SH-SY5Y (cell line): ENCODE measurements around the gene PATL1.

Experiments
- GATA2 ChIP-seq: IDR thresholded peaks from 2 replicates; pipeline ENCODE4 v1.6.1; 2011; ENCODE audit warnings: mild to moderate bottlenecking, low read depth, low read length
- GATA3 ChIP-seq: IDR thresholded peaks from 2 replicates; pipeline ENCODE4 v1.6.1; 2011; ENCODE audit warnings: low read depth, mild to moderate bottlenecking, low read length, moderate library complexity

GRCh38 chr11:59600234-59600633 lies 68.6 kb downstream of the PATL1 start:
- TF ChIP-seq GATA3 (no peak), GATA2 (no peak)
